ENCODE results near the gene CLEC17A. TPM values are rescaled to one million over a fixed set of nuclear protein-coding genes. Genes with fewer than 3 reads are reported as not detected.

Gene CLEC17A
- total RNA-seq, 2 donors from 2014 or later, result 0.12 to 0.32 TPM

GRCh38 chr19:14565298-14565679 is 17.6 kb upstream of the CLEC17A start:
- no peak overlapping the region for H3K9ac ChIP-seq (ENCODE audit: low read depth in 2 of 2, low read length in 2 of 2)
- no peak for DNase-seq
- intact Hi-C loops (cut with DNase I), result no loop called here
- H3K9me3 ChIP-seq, result no peaks in the 10 kb centered on the region
- no peaks in the 10 kb centered on the region for H3K27me3 ChIP-seq
- H3K4me3 ChIP-seq, result no peak overlapping the region
- peaks cover 1% of the 10 kb centered on the region for H3K4me1 ChIP-seq
- no peak for TF ChIP-seq CTCF (IDR thresholded peaks at IDR 0.05)
- no peak overlapping the region for H3K27ac ChIP-seq
- H3K36me3 ChIP-seq, result no peaks in the 10 kb centered on the region

DNA sequence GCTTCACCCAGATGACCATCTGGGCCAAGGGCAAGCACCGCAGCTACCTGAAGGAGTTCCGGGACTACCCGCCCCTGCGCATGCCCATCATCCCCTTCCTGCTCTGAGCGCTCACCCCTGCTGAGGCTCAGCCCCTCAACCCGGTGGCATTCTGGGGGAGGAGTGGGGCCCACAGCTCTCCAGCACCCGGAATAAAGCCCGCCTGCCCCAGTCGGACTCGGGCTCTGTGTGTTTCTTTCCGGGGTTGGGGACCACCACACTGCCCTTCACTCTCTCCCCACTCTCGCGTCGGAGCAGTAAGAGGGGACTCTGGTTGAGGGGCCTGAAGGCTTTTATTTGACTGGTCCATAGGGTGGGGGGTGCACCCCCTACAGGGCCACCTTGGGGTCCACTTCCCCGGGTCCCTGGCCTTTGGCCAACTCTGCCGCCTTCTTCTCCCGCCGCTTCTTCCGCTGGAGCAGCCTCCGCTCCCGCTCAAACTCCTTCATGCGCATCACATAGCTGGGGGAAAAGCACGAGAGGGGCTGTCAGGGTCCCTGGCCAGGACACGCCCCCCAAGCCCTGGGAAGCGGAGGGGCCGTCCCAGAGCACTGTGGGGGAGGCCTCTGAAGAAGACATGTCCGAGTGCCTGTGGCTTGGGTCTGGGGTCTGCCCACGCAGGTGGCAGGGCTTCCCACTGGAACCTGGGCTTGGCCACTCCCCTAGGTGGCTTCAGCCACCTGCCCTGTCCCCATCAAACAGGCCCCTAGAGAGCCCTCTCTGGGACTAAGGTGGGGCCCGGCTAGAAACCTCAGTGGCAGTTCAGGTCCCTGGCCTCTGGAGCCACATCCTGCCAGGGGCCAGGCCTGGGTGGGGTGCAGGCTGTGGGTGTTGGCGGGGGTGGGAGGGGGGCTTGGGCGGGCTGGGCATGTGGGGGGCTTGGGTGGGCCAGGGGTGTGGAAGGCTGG is 16.8 kb upstream of the CLEC17A start:
- TF ChIP-seq CTCF (IDR thresholded peaks at IDR 0.05), result no peak
- H3K27ac ChIP-seq, result no peak overlapping the region
- intact Hi-C loops (cut with DNase I), result no loop called here
- no peaks in the 10 kb centered on the region for H3K36me3 ChIP-seq
- no peak overlapping the region for H3K4me3 ChIP-seq
- no peaks in the 10 kb centered on the region for H3K9me3 ChIP-seq
- no peaks in the 10 kb centered on the region for H3K27me3 ChIP-seq
- H3K9ac ChIP-seq (ENCODE audit: low read depth in 2 of 2, low read length in 2 of 2), result no peak overlapping the region
- peaks cover 9% of the 10 kb centered on the region for H3K4me1 ChIP-seq
- no peak for DNase-seq

DNA sequence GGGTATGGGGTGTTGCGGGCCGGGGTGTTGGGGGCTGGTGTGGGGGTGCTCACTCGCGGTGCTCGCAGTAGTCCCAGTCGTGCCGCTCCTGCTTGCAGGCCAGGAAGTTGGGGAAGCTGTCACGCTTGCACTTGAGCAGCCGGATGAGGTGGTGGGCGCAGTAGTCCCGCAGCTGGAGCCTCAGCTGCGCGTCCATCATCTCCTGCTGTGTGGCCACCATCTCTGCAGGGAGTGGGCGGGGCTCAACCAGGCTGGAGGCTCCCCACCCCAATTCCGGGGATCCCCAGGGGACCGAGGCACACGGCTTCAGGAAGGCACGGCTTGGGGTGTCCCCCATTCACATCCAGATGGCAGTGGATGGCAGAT is 16.2 kb upstream of the CLEC17A start:
- H3K9ac ChIP-seq (ENCODE audit: low read depth in 2 of 2, low read length in 2 of 2), result no peak overlapping the region
- peaks cover 11% of the 10 kb centered on the region for H3K4me1 ChIP-seq
- no peak for TF ChIP-seq CTCF (IDR thresholded peaks at IDR 0.05)
- no peaks in the 10 kb centered on the region for H3K36me3 ChIP-seq
- H3K27ac ChIP-seq, result no peak overlapping the region
- no peak overlapping the region for H3K4me3 ChIP-seq
- no peak for DNase-seq
- H3K9me3 ChIP-seq, result no peaks in the 10 kb centered on the region
- intact Hi-C loops (cut with DNase I), result no loop called here
- no peaks in the 10 kb centered on the region for H3K27me3 ChIP-seq

DNA sequence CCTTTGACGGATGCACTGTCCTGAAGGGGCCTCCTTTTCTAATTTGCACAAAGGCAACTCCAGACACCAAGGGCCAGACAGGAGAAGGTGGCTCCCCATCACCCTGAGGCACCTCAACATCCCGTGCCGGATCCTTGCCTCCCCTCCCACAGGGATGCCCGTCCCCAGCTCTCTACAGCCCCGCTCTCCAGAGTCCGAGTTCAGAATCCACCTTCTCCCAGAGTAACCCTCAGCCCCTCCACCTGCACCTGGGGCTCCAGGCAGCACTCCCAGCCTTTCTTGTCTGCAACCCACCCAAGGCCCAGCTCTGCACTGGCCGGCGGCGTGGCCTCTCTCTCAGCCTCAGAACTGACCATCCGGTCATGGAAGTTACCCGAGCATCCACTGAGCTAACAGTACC is 15.8 kb upstream of the CLEC17A start:
- TF ChIP-seq CTCF (IDR thresholded peaks at IDR 0.05), result no peak
- peaks cover 12% of the 10 kb centered on the region for H3K4me1 ChIP-seq
- intact Hi-C loops (cut with DNase I), result no loop called here
- H3K9ac ChIP-seq (ENCODE audit: low read depth in 2 of 2, low read length in 2 of 2), result no peak overlapping the region
- DNase-seq, result no peak
- H3K4me3 ChIP-seq, result no peak overlapping the region
- no peak overlapping the region for H3K27ac ChIP-seq
- H3K36me3 ChIP-seq, result no peaks in the 10 kb centered on the region
- H3K9me3 ChIP-seq, result no peaks in the 10 kb centered on the region
- H3K27me3 ChIP-seq, result no peaks in the 10 kb centered on the region

DNA sequence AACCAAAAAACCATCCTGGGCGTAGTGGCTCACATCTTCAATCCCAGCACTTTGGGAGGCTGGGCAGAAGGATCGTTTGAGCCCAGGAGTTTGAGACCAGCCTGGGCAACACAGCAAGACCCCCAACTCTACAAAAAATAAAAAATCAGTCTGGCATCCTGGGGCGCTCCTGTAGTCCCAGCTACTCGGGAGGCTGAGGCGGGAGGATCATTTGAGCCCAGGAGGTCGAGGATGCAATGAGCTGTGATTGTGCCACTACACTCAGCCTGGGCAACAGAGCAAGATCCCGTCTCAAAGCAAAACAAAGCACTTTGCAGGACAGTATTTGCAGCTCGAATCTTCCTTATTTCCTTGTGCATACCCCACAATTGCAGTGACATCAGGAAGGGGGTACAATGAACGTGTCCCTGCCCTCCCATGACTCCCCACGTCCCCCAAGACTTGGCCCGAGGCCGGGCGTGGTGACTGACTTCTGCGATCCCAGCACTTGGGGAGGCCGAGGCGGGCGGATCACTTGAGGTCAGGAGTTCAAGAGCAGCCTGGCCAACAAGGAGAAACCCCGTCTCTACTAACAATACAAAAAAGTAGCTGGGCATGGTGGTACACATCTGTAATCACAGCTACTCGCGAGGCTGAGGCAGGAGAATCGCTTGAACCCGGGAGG is 11.9 kb upstream of the CLEC17A start:
- Histone ChIP-seq H3K27me3 (no peaks in the 10 kb centered on the region), H3K27ac (no peak overlapping the region), H3K9me3 (no peaks in the 10 kb centered on the region), H3K36me3 (no peaks in the 10 kb centered on the region), H3K4me1 (peaks cover 15% of the 10 kb centered on the region), H3K4me3 (peak overlapping the region; percentile 89), H3K9ac (ENCODE audit: low read depth in 2 of 2, low read length in 2 of 2) (peak overlapping the region; percentile 91 to 94)
- DNase-seq, result no peak
- intact Hi-C loops (cut with DNase I), result loop anchor here (5.0 kb wide), 2 partner anchors 116 to 316 kb away; partner anchors contain the start of gene OR7A17
- no peak for TF ChIP-seq CTCF (IDR thresholded peaks at IDR 0.05)

All from colonic mucosa (tissue), 4 donors.